Measurements from ENCODE around the gene DIP2C. TPM values are rescaled to one million over a fixed set of nuclear protein-coding genes. Genes with fewer than 3 reads are reported as not detected.

The DIP2C gene
- total RNA-seq, 1 donor from 2014 or later, result 30.8 TPM

DNA sequence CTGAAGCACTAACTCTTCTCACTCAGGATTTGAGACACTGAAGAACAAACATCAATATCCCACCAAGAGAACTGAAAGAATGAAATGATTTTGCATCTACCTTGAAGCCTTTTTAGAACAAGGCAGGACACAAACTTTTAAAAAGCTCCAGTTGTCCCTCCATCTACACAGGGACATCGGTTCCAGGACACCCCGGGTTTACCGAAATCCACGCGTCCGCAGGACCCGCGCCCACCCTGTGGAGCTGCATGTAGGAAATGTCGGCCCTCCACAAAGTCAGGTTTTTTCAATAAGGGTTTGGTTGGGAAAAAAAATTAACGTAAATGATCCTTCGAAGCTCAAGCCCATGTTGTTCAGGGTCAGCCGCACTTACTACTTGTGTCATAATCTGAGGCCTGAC lies 94.0 kb downstream of the DIP2C start:
- no peak for DNase-seq
- peaks cover 50% of the 10 kb centered on the region for H3K4me1 ChIP-seq
- H3K4me3 ChIP-seq, result no peak overlapping the region
- TF ChIP-seq, protein P1, sequence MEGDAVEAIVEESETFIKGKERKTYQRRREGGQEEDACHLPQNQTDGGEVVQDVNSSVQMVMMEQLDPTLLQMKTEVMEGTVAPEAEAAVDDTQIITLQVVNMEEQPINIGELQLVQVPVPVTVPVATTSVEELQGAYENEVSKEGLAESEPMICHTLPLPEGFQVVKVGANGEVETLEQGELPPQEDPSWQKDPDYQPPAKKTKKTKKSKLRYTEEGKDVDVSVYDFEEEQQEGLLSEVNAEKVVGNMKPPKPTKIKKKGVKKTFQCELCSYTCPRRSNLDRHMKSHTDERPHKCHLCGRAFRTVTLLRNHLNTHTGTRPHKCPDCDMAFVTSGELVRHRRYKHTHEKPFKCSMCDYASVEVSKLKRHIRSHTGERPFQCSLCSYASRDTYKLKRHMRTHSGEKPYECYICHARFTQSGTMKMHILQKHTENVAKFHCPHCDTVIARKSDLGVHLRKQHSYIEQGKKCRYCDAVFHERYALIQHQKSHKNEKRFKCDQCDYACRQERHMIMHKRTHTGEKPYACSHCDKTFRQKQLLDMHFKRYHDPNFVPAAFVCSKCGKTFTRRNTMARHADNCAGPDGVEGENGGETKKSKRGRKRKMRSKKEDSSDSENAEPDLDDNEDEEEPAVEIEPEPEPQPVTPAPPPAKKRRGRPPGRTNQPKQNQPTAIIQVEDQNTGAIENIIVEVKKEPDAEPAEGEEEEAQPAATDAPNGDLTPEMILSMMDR (IDR thresholded peaks at IDR 0.05; ENCODE audit: borderline replicate concordance), result no peak
- no peaks in the 10 kb centered on the region for H3K9me3 ChIP-seq (replicated peaks)
- no peaks in the 10 kb centered on the region for H3K36me3 ChIP-seq
- intact Hi-C loops (cut with micrococcal nuclease), result no loop called here
- no peaks in the 10 kb centered on the region for H3K27me3 ChIP-seq (ENCODE audit: low read depth)
- H3K27ac ChIP-seq (replicated peaks), result no peak overlapping the region

DNA sequence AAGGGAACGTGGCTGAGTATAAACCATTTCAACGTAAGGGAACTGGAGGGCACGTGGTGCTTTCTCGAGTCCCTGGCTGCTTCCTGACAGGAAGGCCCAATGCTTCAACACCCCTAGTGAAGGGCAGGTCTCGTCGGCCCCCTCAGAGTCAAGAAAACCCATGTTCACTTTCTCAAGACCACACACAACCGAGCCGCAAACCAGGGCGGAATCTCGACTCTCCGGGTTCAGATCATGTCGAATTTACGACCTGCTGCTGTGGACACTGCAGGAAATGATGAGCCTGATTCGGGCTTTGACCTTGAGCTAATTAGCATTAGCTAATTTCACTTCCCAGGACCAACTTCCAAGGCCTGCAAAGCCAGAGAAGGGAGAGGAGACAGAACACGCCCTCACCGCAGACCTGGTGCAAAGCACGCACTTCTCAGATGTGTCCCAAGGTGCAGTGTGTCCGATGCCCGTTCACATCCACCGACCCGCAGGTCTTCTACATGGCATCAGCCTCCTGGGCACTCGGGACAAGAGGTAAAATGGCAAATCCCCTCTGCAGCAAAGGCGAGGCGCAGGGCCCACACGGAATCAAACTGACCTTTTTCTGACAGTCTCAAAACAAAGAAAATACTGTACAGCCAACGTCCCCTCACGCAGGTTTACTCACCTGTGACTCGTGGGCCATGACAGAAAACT lies 94.7 kb downstream of the DIP2C start:
- no peak overlapping the region for H3K27ac ChIP-seq (replicated peaks)
- H3K27me3 ChIP-seq (ENCODE audit: low read depth), result no peaks in the 10 kb centered on the region
- no peak overlapping the region for H3K4me3 ChIP-seq
- no peaks in the 10 kb centered on the region for H3K36me3 ChIP-seq
- H3K4me1 ChIP-seq, result peaks cover 49% of the 10 kb centered on the region
- TF ChIP-seq, protein P1 (IDR thresholded peaks at IDR 0.05; ENCODE audit: borderline replicate concordance), result no peak
- H3K9me3 ChIP-seq (replicated peaks), result no peaks in the 10 kb centered on the region
- no peak for DNase-seq
- intact Hi-C loops (cut with micrococcal nuclease), result no loop called here

DNA sequence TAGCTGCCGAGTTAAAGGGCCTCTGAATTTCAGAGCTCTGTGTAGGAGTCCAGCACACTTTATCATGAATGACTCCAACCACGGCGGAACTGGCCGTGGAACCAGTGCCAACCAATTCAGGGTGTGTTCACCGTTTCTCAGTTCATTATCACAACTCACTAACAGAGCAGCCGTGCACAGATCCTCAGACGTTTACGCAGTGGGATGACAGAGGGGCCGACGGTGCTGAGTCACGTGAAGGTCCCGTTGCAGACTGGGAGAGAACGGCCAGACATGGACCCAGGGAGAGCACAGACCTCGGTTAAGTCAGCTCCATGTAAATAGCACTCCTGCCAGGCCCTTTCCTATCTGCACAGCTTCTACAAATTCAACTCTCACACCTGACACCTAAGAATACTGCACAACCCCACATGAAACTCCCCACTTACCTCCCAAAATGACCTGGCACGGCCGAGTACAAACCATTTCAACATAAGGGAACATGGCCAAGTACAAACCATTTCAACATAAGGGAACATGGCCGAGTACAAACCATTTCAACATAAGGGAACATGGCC lies 95.5 kb downstream of the DIP2C start:
- Histone ChIP-seq H3K4me3 (peak overlapping the region; percentile 39), H3K27me3 (ENCODE audit: low read depth) (no peaks in the 10 kb centered on the region), H3K27ac (replicated peaks) (peak overlapping the region; percentile 64), H3K36me3 (no peaks in the 10 kb centered on the region), H3K9me3 (replicated peaks) (no peaks in the 10 kb centered on the region), H3K4me1 (peaks cover 49% of the 10 kb centered on the region)
- DNase-seq, result peak; percentile 37
- TF ChIP-seq, protein P1 (IDR thresholded peaks at IDR 0.05; ENCODE audit: borderline replicate concordance), result no peak
- intact Hi-C loops (cut with micrococcal nuclease), result no loop called here

DNA sequence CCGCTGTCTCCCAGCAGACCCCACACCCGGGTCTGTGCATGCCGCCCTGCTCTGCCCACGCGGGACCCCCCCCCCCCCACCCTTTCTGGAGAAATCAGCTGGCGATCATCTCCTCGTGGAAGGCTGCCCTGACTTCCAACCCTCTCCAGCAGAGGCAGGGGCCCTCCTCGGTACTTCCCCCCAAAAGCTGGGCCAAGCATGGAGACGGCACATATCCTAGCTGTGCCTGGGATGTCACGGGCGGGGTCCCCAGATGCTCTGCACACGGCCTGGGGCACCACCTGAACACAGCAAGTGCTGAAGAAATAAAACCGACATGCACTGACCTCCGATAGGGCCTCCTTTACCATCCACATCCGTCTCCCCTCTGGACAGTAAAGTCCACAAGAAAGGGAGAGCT lies 96.0 kb downstream of the DIP2C start:
- H3K9me3 ChIP-seq (replicated peaks), result no peaks in the 10 kb centered on the region
- no peaks in the 10 kb centered on the region for H3K36me3 ChIP-seq
- H3K4me3 ChIP-seq, result peak overlapping the region; percentile 39
- H3K27ac ChIP-seq (replicated peaks), result peak overlapping the region; percentile 64
- intact Hi-C loops (cut with micrococcal nuclease), result no loop called here
- TF ChIP-seq, protein P1 (IDR thresholded peaks at IDR 0.05; ENCODE audit: borderline replicate concordance), result no peak
- H3K27me3 ChIP-seq (ENCODE audit: low read depth), result no peaks in the 10 kb centered on the region
- H3K4me1 ChIP-seq, result peaks cover 49% of the 10 kb centered on the region
- no peak for DNase-seq

DNA sequence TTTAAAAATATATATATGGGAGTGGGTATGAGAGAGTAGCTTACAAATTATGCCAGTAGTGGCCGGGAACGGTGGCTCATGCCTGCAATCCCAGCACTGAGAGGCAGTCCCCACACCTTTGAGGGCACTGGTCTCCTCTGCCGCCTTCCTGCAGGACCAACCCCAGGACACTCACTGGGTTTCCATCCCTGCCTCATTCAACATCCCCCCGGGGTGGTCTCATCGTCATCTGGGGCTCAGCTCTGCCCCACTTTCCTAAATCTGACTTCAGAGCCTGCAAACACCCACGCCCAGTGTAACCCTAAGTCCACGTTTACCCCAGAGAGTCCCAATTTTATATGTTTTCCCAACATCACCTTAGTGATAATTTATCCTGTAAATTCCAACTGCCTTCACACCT lies 96.5 kb downstream of the DIP2C start:
- Histone ChIP-seq H3K4me1 (peaks cover 49% of the 10 kb centered on the region), H3K27me3 (ENCODE audit: low read depth) (no peaks in the 10 kb centered on the region), H3K9me3 (replicated peaks) (no peaks in the 10 kb centered on the region), H3K4me3 (no peak overlapping the region), H3K27ac (replicated peaks) (no peak overlapping the region), H3K36me3 (no peaks in the 10 kb centered on the region)
- TF ChIP-seq, protein P1 (IDR thresholded peaks at IDR 0.05; ENCODE audit: borderline replicate concordance), result no peak
- intact Hi-C loops (cut with micrococcal nuclease), result no loop called here
- DNase-seq, result no peak
